Measurements from ENCODE around the gene SIPA1L3.
"Not testable (repeated sequence)": the region's sequence is repeated elsewhere in the genome, so short reads cannot be mapped to it uniquely, and the experiment has no call there.

The SIPA1L3 gene

DNA sequence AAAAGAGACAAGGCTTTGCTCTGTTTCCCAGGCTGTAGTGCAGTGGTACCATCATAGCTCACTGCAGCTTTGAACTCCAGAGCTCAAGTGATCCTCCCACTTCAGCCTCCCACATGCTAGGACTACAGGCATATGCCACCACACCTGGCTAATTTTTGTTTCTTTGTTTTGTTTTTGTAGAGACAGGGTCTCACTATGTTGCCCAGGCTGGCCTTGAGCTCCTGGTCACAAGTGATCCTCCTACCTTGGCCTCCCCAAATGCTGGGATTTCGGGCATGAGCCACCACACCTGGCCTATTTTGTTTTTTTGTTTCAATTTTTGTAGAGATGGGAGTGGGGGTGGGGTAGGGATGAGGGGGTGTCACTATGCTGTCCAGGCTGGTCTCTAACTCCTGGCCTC is 7.6 kb upstream of the SIPA1L3 start:
- Histone ChIP-seq H3K4me1 (ENCODE audit: insufficient read depth, low read length) (no peaks in the 10 kb centered on the region), H3K9ac (ENCODE audit: low read depth, low read length) (no peak overlapping the region), H3K36me3 (ENCODE audit: insufficient read depth, low read length) (no peaks in the 10 kb centered on the region), H3K9me3 (ENCODE audit: control insufficient read depth, insufficient read depth, low read length) (no peaks in the 10 kb centered on the region)

DNA sequence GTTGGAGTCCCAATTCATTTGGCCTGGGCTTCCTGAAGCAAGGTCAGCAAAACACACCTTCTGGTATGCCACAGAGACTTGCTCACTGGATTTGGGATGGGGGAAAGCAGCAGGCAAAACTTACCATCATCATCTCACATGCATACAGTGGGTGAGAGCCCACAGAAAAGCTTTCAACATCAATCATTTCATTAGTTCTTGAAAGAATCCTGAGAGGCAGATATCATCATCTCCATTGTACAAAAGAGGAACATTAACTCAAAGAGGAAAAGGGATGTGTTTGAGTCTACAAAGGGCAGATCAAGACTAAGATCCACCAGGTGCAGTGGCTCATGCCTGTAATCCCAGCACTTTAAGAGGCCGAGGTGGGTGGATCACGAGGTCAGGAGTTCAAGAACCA is 7.0 kb upstream of the SIPA1L3 start:
- Histone ChIP-seq H3K4me1 (ENCODE audit: insufficient read depth, low read length) (no peaks in the 10 kb centered on the region), H3K36me3 (ENCODE audit: insufficient read depth, low read length) (no peaks in the 10 kb centered on the region), H3K9me3 (ENCODE audit: control insufficient read depth, insufficient read depth, low read length) (no peaks in the 10 kb centered on the region), H3K9ac (ENCODE audit: low read depth, low read length) (no peak overlapping the region)

DNA sequence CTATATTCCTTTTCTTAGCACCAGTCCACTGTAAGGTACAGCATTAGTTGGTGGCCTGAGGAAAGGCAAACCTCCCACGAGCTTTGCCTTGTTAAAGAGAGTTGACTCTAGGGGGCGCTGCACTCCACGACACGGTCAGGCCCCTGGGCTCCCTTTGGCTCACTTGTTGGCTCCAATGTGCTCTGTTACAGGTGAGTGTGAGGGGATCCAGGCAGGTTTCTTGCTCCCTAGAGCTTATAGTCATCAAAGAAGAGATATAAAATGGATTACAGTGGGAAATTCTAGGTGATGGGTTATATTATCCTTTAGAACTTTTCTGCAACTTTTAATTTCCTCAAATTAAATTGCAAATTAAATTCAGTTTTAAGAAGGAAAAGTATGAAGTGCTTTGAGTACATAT is 4.3 kb upstream of the SIPA1L3 start:
- no peaks in the 10 kb centered on the region for H3K4me1 ChIP-seq (ENCODE audit: insufficient read depth, low read length)
- no peaks in the 10 kb centered on the region for H3K9me3 ChIP-seq (ENCODE audit: control insufficient read depth, insufficient read depth, low read length)
- no peak overlapping the region for H3K9ac ChIP-seq (ENCODE audit: low read depth, low read length)
- H3K36me3 ChIP-seq (ENCODE audit: insufficient read depth, low read length) = no peaks in the 10 kb centered on the region

DNA sequence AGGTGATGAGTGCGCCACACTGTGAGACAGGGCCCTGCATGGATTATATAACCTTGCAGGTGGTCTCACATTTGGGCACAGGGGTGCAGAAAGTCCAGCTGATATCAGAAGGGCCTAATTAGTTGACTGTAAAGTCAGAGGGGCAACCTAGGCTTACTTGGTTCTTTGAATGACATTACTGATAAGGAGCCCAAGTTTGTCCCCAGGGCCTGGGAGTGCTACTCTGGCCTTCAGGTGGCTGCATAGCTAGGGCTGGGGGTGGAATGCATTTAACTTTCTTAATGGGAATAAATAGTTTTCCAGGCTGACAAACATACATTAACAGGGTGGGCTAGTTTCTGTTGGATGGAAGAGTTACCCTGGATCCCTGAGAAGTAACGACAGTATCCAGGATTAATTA is 3.9 kb upstream of the SIPA1L3 start:
- Histone ChIP-seq H3K9me3 (ENCODE audit: control insufficient read depth, insufficient read depth, low read length) (no peaks in the 10 kb centered on the region), H3K36me3 (ENCODE audit: insufficient read depth, low read length) (no peaks in the 10 kb centered on the region), H3K4me1 (ENCODE audit: insufficient read depth, low read length) (no peaks in the 10 kb centered on the region), H3K9ac (ENCODE audit: low read depth, low read length) (no peak overlapping the region)

DNA sequence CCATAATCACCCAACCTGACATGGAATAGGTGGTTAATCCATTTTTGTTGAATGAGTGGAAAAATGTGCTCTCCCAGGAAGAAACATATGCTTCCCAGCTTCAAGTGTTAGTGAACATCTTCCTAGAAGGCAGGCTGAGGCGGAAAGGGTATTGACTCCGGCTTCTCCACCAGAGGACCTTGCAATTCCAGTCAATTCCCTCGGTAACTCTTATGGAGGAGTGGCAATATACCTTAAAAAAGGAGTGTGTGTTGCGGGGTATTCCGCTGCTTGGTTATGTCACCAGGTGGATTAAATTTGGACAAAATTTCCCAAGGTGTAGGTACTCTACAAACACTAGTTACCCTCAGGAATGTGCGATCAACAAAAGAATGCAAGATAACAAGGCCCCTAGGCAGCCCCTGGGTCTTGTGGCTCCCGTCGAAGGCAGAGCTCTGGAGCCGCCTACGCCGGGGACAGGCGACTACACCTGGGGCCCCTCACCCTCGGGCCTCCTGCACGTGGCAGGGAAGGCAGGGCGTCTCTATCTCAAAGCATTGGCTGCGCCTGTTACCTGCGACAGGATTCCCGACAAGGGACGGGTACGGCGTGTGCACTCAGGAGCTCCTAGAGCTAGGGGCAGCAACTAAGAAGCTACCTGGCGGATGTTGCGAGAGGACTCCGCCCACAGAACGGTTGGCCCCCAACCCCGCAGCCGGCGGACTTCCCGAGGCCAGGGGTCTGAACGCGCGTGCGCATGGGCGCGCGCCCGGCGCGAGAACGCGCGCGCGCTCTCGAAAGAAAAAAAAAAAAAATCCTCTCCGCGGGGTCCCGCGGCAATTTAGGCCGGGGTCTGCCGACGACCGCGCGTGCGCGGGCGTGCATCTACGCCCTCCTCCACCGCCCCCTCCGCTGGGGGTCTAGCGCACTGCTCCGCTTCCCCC is 801 bp upstream of the SIPA1L3 start, which contains the start of gene WDR87:
WDR87 (minus strand) TSS at position 649 of the 923 bp plus-strand sequence. CDS start 8,355 bp downstream, outside the sequence.
- H3K9me3 ChIP-seq (ENCODE audit: control insufficient read depth, insufficient read depth, low read length) = no peaks in the 10 kb centered on the region
- H3K36me3 ChIP-seq (ENCODE audit: insufficient read depth, low read length) = no peaks in the 10 kb centered on the region
- peak within 1 kb of the TSS; percentile 98 for H3K9ac ChIP-seq (ENCODE audit: low read depth, low read length)
- peaks cover 9% of the 10 kb centered on the region; the same call in 1 of the 2 replicates for H3K4me1 ChIP-seq (ENCODE audit: insufficient read depth, low read length)

DNA sequence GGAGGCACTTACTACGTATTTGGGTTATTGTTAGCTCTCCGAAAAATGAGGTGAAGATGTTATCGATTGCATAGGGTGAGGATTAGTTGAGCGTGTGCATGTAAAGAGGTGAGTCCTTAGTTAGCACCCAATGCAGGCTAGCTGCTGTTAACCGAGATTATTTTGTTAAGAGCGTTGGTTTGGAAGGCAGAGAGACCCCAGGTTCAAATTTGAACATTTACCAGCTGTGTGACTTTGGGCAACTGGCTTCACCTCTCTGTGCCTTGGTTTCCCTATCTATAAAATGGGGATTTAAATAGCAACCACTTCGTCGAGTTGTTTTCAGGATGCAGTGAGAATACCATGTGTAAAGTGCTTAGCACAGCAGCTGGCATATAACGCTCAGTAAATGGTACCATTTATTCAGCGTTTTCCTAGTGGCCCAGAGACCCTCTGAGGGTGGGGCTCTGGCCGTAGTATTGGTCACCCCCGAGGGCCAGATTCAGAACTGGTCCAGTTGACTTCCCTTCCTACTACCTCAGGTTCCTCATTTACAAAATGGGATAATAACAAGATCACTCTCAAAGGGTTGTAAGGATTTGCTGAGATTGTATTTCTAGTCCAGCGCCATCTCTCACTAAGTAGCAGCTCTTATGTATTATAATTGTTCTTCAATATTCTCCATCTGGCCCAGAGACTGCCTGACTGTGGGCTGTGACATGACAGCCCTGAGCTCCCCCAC is 887 bp downstream of the SIPA1L3 start:
- no peaks in the 10 kb centered on the region for H3K36me3 ChIP-seq (ENCODE audit: insufficient read depth, low read length)
- H3K9ac ChIP-seq (ENCODE audit: low read depth, low read length) = peak overlapping the region; percentile 98
- peaks cover 9% of the 10 kb centered on the region; the same call in 1 of the 2 replicates for H3K4me1 ChIP-seq (ENCODE audit: insufficient read depth, low read length)
- no peaks in the 10 kb centered on the region for H3K9me3 ChIP-seq (ENCODE audit: control insufficient read depth, insufficient read depth, low read length)

DNA sequence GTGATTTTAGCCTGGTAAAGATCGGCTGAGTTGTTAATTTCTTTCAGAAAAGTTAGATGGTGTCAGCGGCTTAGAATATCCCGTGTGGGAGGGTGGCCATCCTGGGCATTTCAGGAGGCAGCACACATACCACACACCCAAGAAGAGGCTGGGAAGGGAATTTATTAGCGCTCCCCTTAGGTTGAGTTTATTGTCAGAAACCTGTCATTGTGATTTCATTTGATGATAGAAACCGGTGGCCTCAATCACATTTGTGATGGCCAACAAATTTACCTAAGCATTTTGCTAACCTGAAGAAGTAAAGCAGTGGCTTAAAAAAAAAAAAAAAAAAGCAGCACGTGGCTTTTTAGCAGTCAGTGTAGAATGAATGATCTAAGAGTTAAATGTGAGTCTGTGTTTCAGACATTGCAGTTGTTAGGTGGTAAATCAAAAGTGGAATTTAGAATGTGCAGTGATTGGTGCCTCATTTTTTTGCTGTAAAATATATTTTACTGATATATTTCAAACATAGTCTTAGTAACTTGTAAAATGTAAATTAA is 2.7 kb downstream of the SIPA1L3 start:
- H3K36me3 ChIP-seq (ENCODE audit: insufficient read depth, low read length) = no peaks in the 10 kb centered on the region
- no peaks in the 10 kb centered on the region for H3K9me3 ChIP-seq (ENCODE audit: control insufficient read depth, insufficient read depth, low read length)
- no peak overlapping the region for H3K9ac ChIP-seq (ENCODE audit: low read depth, low read length)
- H3K4me1 ChIP-seq (ENCODE audit: insufficient read depth, low read length) = peaks cover 12% of the 10 kb centered on the region

DNA sequence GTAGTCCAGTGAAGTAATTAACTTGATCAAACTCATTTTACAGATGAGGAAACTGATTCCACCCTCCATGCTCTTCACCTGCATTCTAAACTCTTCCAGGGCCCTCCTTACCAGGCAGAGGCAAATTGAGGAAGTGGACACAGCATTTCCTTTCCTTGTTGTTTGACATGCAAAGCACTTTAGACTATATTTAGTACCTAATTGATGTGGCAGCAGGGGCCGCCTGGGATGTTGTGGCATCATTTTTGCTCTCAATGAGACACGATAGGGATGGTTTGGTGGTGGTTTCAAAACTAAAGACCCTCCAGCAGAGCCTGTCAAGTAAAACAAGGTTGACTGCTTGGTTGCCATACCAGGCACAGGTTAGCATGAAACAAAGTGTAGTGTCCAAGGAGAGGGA is 7.9 kb downstream of the SIPA1L3 start:
- H3K4me1 ChIP-seq (ENCODE audit: insufficient read depth, low read length) = peaks cover 13% of the 10 kb centered on the region
- H3K9me3 ChIP-seq (ENCODE audit: control insufficient read depth, insufficient read depth, low read length) = no peaks in the 10 kb centered on the region
- no peak overlapping the region for H3K9ac ChIP-seq (ENCODE audit: low read depth, low read length)
- H3K36me3 ChIP-seq (ENCODE audit: insufficient read depth, low read length) = no peaks in the 10 kb centered on the region

DNA sequence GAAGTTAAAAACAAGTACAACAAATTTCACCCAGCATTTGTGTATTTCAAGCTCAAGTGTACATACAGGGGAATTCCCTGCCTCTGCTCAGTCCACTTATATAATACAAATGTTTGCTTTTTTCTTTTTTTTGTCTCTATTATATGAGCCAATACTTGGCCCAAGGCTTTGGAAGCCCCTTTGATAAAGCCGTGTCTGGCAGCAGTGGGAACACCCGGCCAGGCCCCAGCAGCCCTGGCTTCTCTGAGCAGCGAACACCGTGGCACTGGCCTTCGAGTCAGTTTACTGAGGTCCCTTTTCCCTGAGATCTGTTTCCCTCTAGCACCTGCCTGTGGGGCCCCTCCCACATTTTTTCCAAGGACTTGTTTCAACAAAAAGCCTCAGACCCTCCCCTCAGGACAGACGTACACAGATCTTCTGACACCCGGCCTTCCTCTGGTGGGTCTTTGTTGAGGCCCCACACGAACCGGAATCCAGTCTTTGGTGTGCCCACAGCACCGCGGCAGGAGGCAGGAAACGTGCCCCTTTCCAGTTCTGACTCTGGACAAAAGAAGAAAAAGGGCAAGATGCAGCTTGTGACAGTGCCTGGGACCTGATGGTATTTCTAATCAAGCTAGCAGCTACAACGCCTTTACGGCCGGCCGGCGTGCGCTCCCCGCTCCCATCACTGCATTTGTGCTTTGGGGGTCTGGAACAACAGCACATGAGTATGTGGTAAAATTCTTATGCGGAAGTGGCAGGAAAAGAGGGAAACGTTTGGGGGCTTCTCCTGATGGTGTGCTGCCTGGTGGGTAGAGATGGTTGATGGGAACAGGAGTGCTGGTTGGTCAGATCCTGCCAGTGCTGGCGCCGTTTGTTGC is 13.8 kb downstream of the SIPA1L3 start:
- Histone ChIP-seq H3K4me1 (ENCODE audit: insufficient read depth, low read length) (no peaks in the 10 kb centered on the region), H3K9ac (ENCODE audit: low read depth, low read length) (no peak overlapping the region), H3K9me3 (ENCODE audit: control insufficient read depth, insufficient read depth, low read length) (no peaks in the 10 kb centered on the region)

DNA sequence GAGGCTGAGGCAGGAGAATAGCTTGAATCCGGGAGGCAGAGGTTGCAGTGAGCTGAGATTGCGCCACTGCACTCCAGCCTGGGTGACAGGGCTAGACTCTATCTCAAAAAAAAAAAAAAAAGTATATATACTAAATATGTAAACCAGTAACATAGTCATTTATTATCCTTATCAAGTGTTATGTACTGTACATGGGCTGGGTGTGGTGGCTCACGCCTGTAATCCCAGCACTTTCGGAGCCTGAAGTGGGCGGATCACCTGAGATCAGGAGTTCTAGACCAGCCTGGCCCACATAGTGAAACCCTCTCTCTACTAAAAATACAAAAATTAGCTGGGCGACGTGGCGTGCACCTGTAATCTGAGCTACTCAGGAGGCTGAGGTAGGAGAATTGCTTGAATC is 17.6 kb downstream of the SIPA1L3 start:
- H3K9ac ChIP-seq (ENCODE audit: low read depth, low read length); H3K36me3 ChIP-seq (ENCODE audit: insufficient read depth, low read length); H3K9me3 ChIP-seq (ENCODE audit: control insufficient read depth, insufficient read depth, low read length): not testable (repeated sequence)
- peaks cover 17% of the 10 kb centered on the region for H3K4me1 ChIP-seq (ENCODE audit: insufficient read depth, low read length)

More for the DNA sequence above, 13.8 kb downstream of the SIPA1L3 start:
- no peaks in the 10 kb centered on the region for H3K36me3 ChIP-seq (ENCODE audit: insufficient read depth, low read length)

DNA sequence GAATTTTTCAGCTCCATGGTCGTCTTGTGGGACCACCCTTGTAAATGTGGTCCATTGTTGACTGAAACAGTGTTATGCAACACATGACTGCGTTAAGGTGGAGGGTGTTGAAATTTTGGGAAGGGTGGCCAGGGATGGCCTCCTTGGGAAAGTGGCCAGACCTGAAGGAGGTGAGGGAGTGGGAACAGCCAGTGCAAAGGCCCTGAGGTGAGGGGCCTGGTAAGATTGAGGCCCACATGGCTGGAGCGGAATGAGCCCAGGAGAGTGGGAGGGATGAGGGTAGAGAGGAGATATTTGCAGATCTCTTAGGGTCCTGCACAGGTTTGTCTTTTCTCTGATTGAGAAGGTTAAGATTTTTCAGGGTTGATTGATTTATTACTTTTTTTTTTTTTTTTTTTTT is 18.2 kb downstream of the SIPA1L3 start:
- H3K4me1 ChIP-seq (ENCODE audit: insufficient read depth, low read length) = peaks cover 19% of the 10 kb centered on the region
- no peaks in the 10 kb centered on the region for H3K9me3 ChIP-seq (ENCODE audit: control insufficient read depth, insufficient read depth, low read length)
- no peak overlapping the region for H3K9ac ChIP-seq (ENCODE audit: low read depth, low read length)
- no peaks in the 10 kb centered on the region for H3K36me3 ChIP-seq (ENCODE audit: insufficient read depth, low read length)

DNA sequence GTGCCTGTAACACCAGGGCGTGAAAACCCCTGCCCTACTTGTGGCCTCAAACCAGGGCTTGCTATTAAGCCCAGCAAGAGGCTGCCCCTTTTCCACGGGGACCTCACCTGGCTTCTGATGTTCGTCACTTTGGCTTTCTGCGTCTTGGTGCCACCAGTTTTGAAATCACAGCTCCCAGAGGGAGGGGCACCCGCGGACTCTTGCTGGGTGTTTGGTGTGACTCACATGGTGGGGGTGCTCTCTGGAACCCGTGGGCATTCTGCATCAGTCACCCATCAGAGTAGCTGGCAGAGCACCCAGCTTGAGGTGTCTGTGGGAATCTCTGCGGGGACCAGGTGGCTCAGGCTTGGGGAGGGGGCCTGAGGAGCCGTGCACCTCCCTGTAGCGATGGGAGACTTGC is 19.2 kb downstream of the SIPA1L3 start:
- H3K4me1 ChIP-seq (ENCODE audit: insufficient read depth, low read length) = peaks cover 19% of the 10 kb centered on the region

DNA sequence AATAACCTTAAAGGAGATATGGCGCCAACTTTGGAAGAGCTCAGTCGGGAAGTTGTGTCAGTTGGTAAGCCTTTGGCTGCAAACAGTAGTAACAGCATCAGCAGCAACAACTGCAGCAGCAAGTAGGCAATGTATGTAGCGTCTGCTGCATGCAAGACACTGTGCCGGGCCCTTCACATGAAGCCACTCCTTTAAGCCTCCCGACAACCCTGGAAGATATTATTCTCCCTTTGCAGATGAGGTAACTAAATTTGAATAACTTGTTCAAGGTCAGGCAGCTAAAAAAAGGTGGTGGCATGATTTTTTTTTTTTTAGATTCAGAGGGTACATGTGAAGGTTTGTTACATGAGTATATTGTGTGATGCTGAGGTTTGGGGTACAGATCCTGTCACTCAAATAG is 19.7 kb downstream of the SIPA1L3 start:
- Histone ChIP-seq H3K9me3 (ENCODE audit: control insufficient read depth, insufficient read depth, low read length) (no peaks in the 10 kb centered on the region), H3K9ac (ENCODE audit: low read depth, low read length) (no peak overlapping the region), H3K4me1 (ENCODE audit: insufficient read depth, low read length) (peaks cover 21% of the 10 kb centered on the region), H3K36me3 (ENCODE audit: insufficient read depth, low read length) (no peaks in the 10 kb centered on the region)

More for the DNA sequence above, 19.2 kb downstream of the SIPA1L3 start:
- no peak overlapping the region for H3K9ac ChIP-seq (ENCODE audit: low read depth, low read length)
- H3K9me3 ChIP-seq (ENCODE audit: control insufficient read depth, insufficient read depth, low read length) = no peaks in the 10 kb centered on the region
- H3K36me3 ChIP-seq (ENCODE audit: insufficient read depth, low read length) = no peaks in the 10 kb centered on the region
